Spinal cord (tissue), 10 donors: ENCODE data around the gene FRMPD4. TPM values are rescaled to one million over a fixed set of nuclear protein-coding genes. Genes with fewer than 3 reads are reported as not detected.

ENCODE experiments used
- DNase-seq, 6 donors: peaks; one replicate each; pipeline versions ENCODE4 v3.0.0 to v3.0.0-alpha.2; 2013 to 2015; ENCODE audit warnings: low spot score in 6 of 6, low read depth in 4 of 6
- H3K27ac ChIP-seq: one replicate; pipeline ENCODE4 v1.5.1; 2013; ENCODE audit warnings: low read depth, low read length, control low read depth
- H3K27me3 ChIP-seq: one replicate; pipeline ENCODE4 v1.6.1; 2013; ENCODE audit warnings: low read length; ENCODE audit not compliant: control insufficient read depth, insufficient read depth
- H3K36me3 ChIP-seq: one replicate; pipeline ENCODE4 v1.6.1; 2013; ENCODE audit warnings: low read length; ENCODE audit not compliant: control insufficient read depth, insufficient read depth
- H3K4me1 ChIP-seq: one replicate; pipeline ENCODE4 v1.6.1; 2013; ENCODE audit warnings: low read length; ENCODE audit not compliant: control insufficient read depth, insufficient read depth
- H3K4me3 ChIP-seq: one replicate; pipeline ENCODE4 v1.5.1; 2013; ENCODE audit warnings: low read depth, low read length, control low read depth
- H3K9me3 ChIP-seq: one replicate; pipeline ENCODE4 v1.6.1; 2013; ENCODE audit warnings: low read length; ENCODE audit not compliant: control insufficient read depth, insufficient read depth
- WGBS: methylation state at CpG from one replicate; pipeline ENCODE4 v1.1.5; 2013; ENCODE audit warnings: missing lambda C conversion rate; ENCODE audit not compliant: insufficient coverage; 5-methylcytosine and 5-hydroxymethylcytosine counted together
- polyA plus RNA-seq, 2 donors: library from polyadenylated mRNA; unstranded; fragments of 120-200 nt; gene quantifications; one replicate each; pipeline ENCODE4 v1.2.1, GENCODE V29; 2013; ENCODE audit not compliant: insufficient read length in 2 of 2
- total RNA-seq, 2 donors: library from RNA; depleted of rRNA in 1 of 2; stranded (reverse); fragments of 120-200 nt in 1 of 2; fragments of >200 nt in 1 of 2; gene quantifications; one replicate each; pipeline versions ENCODE4 v1.2.3 to v1.2.4, GENCODE V29; 2013 to 2014
- donor health status: healthy.

The FRMPD4 gene
- total and polyA plus RNA-seq, 4 donors, result 2.6 to 9.8 (median 5.9) TPM

DNA sequence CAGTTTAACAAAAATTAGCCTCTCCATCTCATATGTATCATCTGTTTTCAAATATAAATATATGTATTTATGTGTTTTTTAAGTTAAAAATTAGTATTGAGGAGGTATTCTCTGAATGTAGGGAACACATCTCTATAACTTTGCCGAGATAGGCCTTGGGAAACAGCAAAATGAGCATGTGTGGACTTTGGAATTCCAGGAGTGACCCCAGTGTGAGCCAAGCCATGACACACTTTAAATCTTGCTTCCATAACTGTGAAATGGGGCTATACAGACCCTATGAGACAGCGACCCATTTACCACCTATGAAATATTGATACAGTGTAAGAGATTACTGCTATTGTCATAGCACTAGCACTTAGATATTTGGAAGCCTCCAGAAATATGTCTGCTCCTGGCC is 58.8 kb downstream of the FRMPD4 start:
- Histone ChIP-seq H3K4me1 (no peaks in the 10 kb centered on the region), H3K4me3 (no peak overlapping the region), H3K36me3 (no peaks in the 10 kb centered on the region), H3K27me3 (no peaks in the 10 kb centered on the region), H3K27ac (no peak overlapping the region), H3K9me3 (no peaks in the 10 kb centered on the region)
- 100% methylated on average over 1 of the region's 2 CpGs for WGBS
- no peak for DNase-seq

DNA sequence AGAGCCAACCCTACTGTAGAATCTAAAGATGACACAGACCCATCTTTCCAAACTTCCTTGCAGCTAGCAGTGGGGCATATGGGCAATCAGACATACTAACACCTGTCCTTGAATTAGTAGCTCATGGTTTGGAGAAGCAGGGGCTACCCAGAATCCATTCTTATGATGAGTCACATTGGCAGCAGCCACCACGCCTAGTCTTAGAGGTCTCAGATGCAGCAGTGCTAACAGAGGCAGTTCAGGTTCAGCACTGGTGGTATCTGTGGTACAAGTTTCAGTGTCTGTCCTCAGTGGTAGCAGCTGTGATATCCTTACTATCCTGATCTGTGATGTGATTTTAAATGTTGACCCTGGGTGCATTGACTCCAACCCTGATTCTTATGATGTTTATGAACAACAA is 68.1 kb downstream of the FRMPD4 start:
- 56% methylated on average over 1 of the region's 1 CpG for WGBS
- Histone ChIP-seq H3K4me3 (no peak overlapping the region), H3K9me3 (no peaks in the 10 kb centered on the region), H3K4me1 (no peaks in the 10 kb centered on the region), H3K36me3 (no peaks in the 10 kb centered on the region), H3K27ac (no peak overlapping the region), H3K27me3 (peaks cover 4% of the 10 kb centered on the region)
- no peak for DNase-seq

DNA sequence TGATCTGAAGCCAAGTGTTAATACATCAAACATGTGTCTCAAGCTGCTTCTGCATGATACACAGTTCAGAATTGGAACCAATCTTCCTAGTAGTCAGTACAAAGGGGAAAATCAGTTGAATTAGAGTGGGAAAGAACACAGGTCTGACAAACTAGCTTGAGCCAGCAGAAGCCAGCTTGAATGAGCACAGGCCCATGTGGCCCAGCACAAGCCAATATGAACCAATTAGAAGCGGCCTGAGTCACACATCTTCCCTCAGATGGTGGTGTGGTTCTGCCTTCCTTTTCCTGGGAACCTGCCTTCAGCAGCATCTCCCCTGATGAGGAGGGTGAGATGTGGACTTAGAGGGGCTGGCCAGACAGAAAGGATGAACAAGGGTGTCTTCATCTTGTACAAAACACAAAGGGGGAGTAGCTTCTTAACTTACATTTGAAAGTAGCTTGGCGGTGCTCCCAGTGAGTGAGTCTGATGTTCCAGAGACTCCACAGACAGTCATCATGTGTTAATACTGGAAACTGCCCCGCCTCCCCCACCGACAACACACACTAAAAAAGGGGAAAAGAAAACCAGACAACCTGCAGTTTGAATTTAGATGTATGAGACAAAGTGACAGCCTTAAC is 72.0 kb downstream of the FRMPD4 start:
- WGBS, result 60% methylated on average over 1 of the region's 4 CpGs
- Histone ChIP-seq H3K4me3 (no peak overlapping the region), H3K36me3 (no peaks in the 10 kb centered on the region), H3K27ac (no peak overlapping the region), H3K27me3 (no peaks in the 10 kb centered on the region), H3K4me1 (no peaks in the 10 kb centered on the region), H3K9me3 (no peaks in the 10 kb centered on the region)
- no peak for DNase-seq

DNA sequence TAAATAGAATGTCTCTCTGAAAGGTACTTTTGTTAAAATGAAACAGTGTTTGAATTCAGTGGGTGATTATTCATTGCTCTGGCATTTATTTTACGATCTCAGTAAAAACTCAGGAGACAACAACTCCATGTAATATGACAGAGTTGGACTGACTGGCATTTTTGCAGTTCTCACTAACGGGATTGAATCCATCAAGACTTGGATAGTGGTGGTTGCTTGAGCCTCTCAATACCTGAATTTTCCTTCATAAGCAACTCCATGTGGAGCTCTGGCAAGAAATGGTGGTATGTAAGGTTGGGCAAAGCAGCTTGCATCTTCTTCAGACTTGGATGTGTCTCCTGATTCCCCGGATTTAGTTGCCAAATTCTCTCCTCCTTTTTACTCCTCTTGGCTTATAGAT is 72.7 kb downstream of the FRMPD4 start:
- no CpG with 5 or more reads among the region's 3 CpGs for WGBS
- DNase-seq, result peak in 1 of 6 donors; percentile 36
- Histone ChIP-seq H3K27me3 (no peaks in the 10 kb centered on the region), H3K27ac (no peak overlapping the region), H3K4me3 (no peak overlapping the region), H3K9me3 (no peaks in the 10 kb centered on the region), H3K4me1 (no peaks in the 10 kb centered on the region), H3K36me3 (no peaks in the 10 kb centered on the region)

DNA sequence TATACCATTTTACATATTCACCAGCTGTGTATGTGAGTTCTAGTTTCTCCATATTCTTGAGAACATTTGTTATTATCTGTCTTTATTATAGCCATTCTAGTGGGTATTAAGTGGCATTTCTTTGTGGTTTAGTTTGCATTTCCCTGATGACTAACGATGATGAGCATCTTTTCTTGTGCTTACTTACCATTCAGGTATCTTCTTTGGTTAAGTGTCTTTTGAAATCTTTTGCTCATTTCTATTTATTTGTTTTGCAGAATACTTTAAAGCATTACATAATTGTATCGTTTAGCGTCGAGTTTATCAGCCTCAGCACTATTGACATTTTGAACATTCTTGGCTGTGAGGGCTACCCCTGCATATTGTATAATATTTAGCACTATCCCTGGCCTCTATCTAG is 85.4 kb downstream of the FRMPD4 start:
- H3K36me3 ChIP-seq, result no peaks in the 10 kb centered on the region
- no peaks in the 10 kb centered on the region for H3K27me3 ChIP-seq
- H3K4me1 ChIP-seq, result no peaks in the 10 kb centered on the region
- H3K4me3 ChIP-seq, result no peak overlapping the region
- H3K9me3 ChIP-seq, result no peaks in the 10 kb centered on the region
- DNase-seq, result no peak
- no CpG with 5 or more reads among the region's 4 CpGs for WGBS
- H3K27ac ChIP-seq, result no peak overlapping the region

DNA sequence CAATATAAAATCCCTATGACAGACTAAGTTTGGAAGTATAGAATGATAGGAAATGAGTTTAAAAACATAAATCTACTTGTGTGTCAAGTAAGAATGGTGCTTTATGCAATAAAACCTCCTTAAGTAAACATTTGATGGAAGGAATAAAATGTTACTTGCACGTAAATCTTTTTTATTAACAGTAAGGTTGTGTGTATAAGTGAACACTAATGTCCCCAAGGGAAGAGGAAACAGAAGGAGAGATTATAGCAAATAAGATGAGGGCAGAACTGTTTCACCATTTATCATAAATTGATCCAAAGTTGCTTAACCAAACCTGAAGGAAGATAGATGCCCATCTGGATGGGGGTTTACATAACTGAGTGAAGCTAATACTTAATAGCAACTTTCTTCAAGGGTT is 86.8 kb downstream of the FRMPD4 start:
- no peak for DNase-seq
- no peaks in the 10 kb centered on the region for H3K36me3 ChIP-seq
- H3K27ac ChIP-seq, result no peak overlapping the region
- no peaks in the 10 kb centered on the region for H3K27me3 ChIP-seq
- no peaks in the 10 kb centered on the region for H3K9me3 ChIP-seq
- no CpG with 5 or more reads among the region's 1 CpG for WGBS
- no peaks in the 10 kb centered on the region for H3K4me1 ChIP-seq
- H3K4me3 ChIP-seq, result no peak overlapping the region

DNA sequence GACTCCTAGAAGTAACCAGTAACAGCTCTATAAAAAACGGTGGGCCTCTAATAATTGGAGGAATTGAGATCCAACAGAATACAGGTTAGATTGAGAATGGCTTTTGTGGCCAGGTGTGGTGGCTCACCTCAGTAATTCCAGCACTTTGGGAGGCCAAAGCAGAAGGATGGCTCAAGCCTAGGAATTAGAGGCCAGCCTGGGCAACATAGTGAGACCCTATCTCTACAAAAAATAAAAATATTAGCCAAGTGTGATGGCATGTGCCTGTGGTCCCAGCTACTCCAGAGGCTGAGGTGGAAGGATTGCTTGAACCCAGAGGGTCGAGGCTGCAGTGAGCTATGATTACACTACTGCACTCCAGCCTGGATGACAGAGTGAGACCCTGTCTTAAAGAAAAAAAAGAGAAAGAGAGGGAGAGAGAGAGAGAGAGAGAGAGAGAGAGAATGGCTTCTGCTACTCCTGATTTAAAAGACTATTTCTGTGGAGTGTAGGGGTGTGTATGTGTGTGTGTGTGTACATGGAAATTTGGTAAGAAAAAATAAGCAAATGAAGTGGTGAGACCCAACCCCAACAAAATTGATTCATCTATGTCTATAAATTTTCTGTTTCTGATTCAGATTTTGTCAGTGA is 89.3 kb downstream of the FRMPD4 start:
- Histone ChIP-seq H3K27ac (no peak overlapping the region), H3K4me3 (no peak overlapping the region), H3K4me1 (no peaks in the 10 kb centered on the region), H3K9me3 (no peaks in the 10 kb centered on the region), H3K36me3 (no peaks in the 10 kb centered on the region), H3K27me3 (no peaks in the 10 kb centered on the region)
- DNase-seq, result no peak
- 89% methylated on average over 2 of the region's 2 CpGs for WGBS

DNA sequence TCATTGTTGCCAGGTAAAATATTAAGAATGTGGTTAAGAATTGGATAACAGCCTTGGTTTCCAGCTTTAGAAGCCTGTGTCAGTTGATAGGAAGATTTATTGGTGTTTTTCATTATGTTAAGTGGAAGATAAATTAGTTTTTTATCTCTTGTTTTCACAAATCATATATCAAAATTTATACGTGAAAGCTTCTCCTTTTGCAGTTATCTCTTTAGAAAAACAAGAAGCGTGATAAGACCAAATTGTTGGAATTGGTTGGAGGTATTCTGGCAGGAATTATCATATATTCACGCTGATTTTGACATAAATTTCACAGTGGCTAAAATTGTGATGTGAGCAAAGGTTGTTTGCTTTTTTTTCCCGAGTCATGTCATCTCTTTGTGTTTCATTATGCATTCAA is 90.6 kb downstream of the FRMPD4 start:
- Histone ChIP-seq H3K4me1 (no peaks in the 10 kb centered on the region), H3K27ac (no peak overlapping the region), H3K27me3 (no peaks in the 10 kb centered on the region), H3K36me3 (no peaks in the 10 kb centered on the region), H3K9me3 (no peaks in the 10 kb centered on the region), H3K4me3 (no peak overlapping the region)
- no peak for DNase-seq
- WGBS, result 63% methylated on average over 2 of the region's 4 CpGs

DNA sequence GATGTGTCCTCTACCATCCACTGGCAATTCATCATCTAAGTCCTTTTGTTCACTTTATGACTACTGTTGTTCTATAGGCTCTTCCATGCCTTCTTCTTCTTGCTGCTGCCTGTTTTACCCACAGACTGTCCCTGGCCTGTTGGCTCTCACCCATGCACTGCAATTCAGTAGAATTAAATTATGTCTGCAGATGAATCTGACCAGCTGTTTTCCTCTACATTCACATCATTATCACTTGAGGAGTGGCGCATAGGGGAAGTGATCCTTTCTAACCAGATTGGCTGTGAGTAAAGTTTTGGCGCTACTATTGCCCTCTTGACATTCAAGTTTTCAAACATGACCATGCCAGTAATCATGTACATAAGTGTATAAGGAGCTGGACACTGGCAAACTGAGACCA is 91.7 kb downstream of the FRMPD4 start:
- Histone ChIP-seq H3K4me1 (no peaks in the 10 kb centered on the region), H3K36me3 (no peaks in the 10 kb centered on the region), H3K27ac (no peak overlapping the region), H3K4me3 (no peak overlapping the region), H3K27me3 (no peaks in the 10 kb centered on the region), H3K9me3 (no peaks in the 10 kb centered on the region)
- WGBS, result no CpG with 5 or more reads among the region's 2 CpGs
- no peak for DNase-seq
